GM12878 (cell line): ENCODE data around the gene ZFPM1. TPM values are rescaled to one million over a fixed set of nuclear protein-coding genes. Genes with fewer than 3 reads are reported as not detected.

Experiments used
- ATAC-seq: fragments of 200-7000 bp; cut with Tn5 transposase; 3 replicates; pipeline ENCODE4 v1.9.1; 2020; ENCODE audit warnings: mild to moderate bottlenecking, moderate library complexity
- BruUV-seq: library from RNA; stranded (reverse); fragments of 400-500 nt; replicated peaks from 2 replicates; lab custom pipeline; 2021; lab: Mats Ljungman, UMichigan
- CTCF ChIA-PET: fragments of 300-600 bp; sonication (Branson Sonifier 250); formaldehyde crosslinking; extraction: SDS; loops from one replicate; lab custom pipeline; 2021; ENCODE audit warnings: inconsistent platforms; lab: Yijun Ruan, JAX
- POLR2A ChIA-PET: fragments of 350-600 bp; formaldehyde crosslinking; extraction: SDS; loops from one replicate; lab custom pipeline; 2021; ENCODE audit warnings: inconsistent platforms; lab: Charles Lee
- RAD21 ChIA-PET: fragments of 300-600 bp; sonication (Branson Sonifier 250); formaldehyde crosslinking; loops from one replicate; lab custom pipeline; 2023; ENCODE audit warnings: antibody characterized with exemption; ENCODE audit not compliant: unreplicated experiment; lab: Charles Lee
- SMC1A ChIA-PET: fragments of 300-600 bp; sonication (Branson Sonifier 250); formaldehyde crosslinking; loops from one replicate; lab custom pipeline; 2023; ENCODE audit not compliant: unreplicated experiment, uncharacterized antibody; lab: Charles Lee
- DNase-seq: peaks from one replicate; pipeline ENCODE4 v3.0.0-alpha.2; 2011; ENCODE audit warnings: low read depth, low spot score
- FAIRE-seq: peaks from 3 replicates; lab custom pipeline; 2011; peaks lifted over from hg19 to GRCh38; lab: Jason Lieb, UNC
- H2AFZ ChIP-seq: 2 replicates; pipeline ENCODE4 v1.6.0; 2011; ENCODE audit warnings: low read depth, low read length, control low read depth; ENCODE audit not compliant: control insufficient read depth
- H3K27ac ChIP-seq: 2 replicates; pipeline ENCODE4 v1.5.1; 2011; ENCODE audit warnings: control low read depth; ENCODE audit not compliant: control insufficient read depth, insufficient read depth
- H3K27me3 ChIP-seq, 2 experiments: replicated peaks in 1 of 2; 2 replicates each; pipeline versions ENCODE4 v1.6.0 to v1.6.1; 2011; ENCODE audit warnings: low read length in 1 of 2; ENCODE audit not compliant: control insufficient read depth in 2 of 2, insufficient read depth in 2 of 2
- H3K36me3 ChIP-seq, 2 experiments: 2 replicates each; pipeline ENCODE4 v1.5.1; 2011; ENCODE audit warnings: low read length in 1 of 2; ENCODE audit not compliant: control insufficient read depth in 2 of 2, insufficient read depth in 2 of 2
- H3K4me1 ChIP-seq: 2 replicates; pipeline ENCODE4 v1.6.1; 2011; ENCODE audit warnings: mild to moderate bottlenecking, low read length, moderate library complexity, mixed read lengths; ENCODE audit not compliant: control insufficient read depth, insufficient read depth
- H3K4me2 ChIP-seq: 2 replicates; pipeline ENCODE4 v1.6.0; 2011; ENCODE audit warnings: control low read depth; ENCODE audit not compliant: control insufficient read depth, insufficient read depth
- H3K4me3 ChIP-seq: fragments of 200-600 bp; sonication (generic); 2 replicates; pipeline ENCODE4 v1.5.1; 2016
- H3K79me2 ChIP-seq: 2 replicates; pipeline ENCODE4 v1.6.0; 2011; ENCODE audit warnings: low read length; ENCODE audit not compliant: control insufficient read depth, insufficient read depth
- H3K9ac ChIP-seq: 2 replicates; pipeline ENCODE4 v1.8.0; 2011; ENCODE audit warnings: low read length, control low read depth, mixed read lengths; ENCODE audit not compliant: control insufficient read depth, insufficient read depth
- H3K9me3 ChIP-seq: replicated peaks from 3 replicates; pipeline ENCODE4 v1.5.1; 2011; ENCODE audit warnings: mild to moderate bottlenecking, low read length; ENCODE audit not compliant: control insufficient read depth, insufficient read depth
- H4K20me1 ChIP-seq: 2 replicates; pipeline ENCODE4 v1.6.0; 2011; ENCODE audit not compliant: control insufficient read depth, insufficient read depth
- BHLHE40 ChIP-seq, 2 experiments: fragments of 450-650 bp in 1 of 2; IDR thresholded peaks; 2 replicates each; pipeline ENCODE4 v1.6.1; 2011 to 2017; ENCODE audit warnings: low read depth in 2 of 2, borderline replicate concordance in 1 of 2, improper control_type of control experiment in 1 of 2, low read length in 1 of 2, mild to moderate bottlenecking in 1 of 2
- EGR1 ChIP-seq, 2 experiments: IDR thresholded peaks; 1 replicate in 1 of 2; 2 replicates in 1 of 2; pipeline ENCODE4 v1.6.1; 2011 to 2012; ENCODE audit warnings: low read depth in 2 of 2, low read length in 2 of 2, borderline replicate concordance in 1 of 2, mild to moderate bottlenecking in 1 of 2, moderate library complexity in 1 of 2
- ETV6 ChIP-seq, 2 experiments: fragments of 450-650 bp in 1 of 2; IDR thresholded peaks in 1 of 2; conservative IDR thresholded peaks in 1 of 2; 2 replicates each; pipeline ENCODE4 v1.6.1; 2014; ENCODE audit warnings: antibody characterized with exemption in 1 of 2, borderline replicate concordance in 1 of 2, low read depth in 1 of 2, mild to moderate bottlenecking in 1 of 2, moderate library complexity in 1 of 2
- STAT1 ChIP-seq: fragments of 450-650 bp; conservative IDR thresholded peaks from 2 replicates; pipeline ENCODE4 v1.6.1; 2014; ENCODE audit warnings: antibody characterized with exemption, mild to moderate bottlenecking
- USF2 ChIP-seq: IDR thresholded peaks from 2 replicates; pipeline ENCODE4 v1.6.1; 2011; ENCODE audit warnings: low read depth, low read length, improper control_type of control experiment, borderline replicate concordance
- ZNF217 ChIP-seq: fragments of 450-650 bp; IDR thresholded peaks from 2 replicates; pipeline ENCODE4 v1.6.1; 2017; ENCODE audit warnings: antibody characterized with exemption, mild to moderate bottlenecking
- ZNF384 ChIP-seq: IDR thresholded peaks from 2 replicates; pipeline ENCODE4 v1.6.1; 2012; ENCODE audit warnings: low read depth, mild to moderate bottlenecking, low read length, improper control_type of control experiment, borderline replicate concordance
- ZZZ3 ChIP-seq: IDR thresholded peaks from 2 replicates; pipeline ENCODE4 v1.6.1; 2011; ENCODE audit warnings: low read depth; ENCODE audit not compliant: control insufficient read depth, insufficient read length
- WGBS: methylation state at CpG from one replicate; pipeline ENCODE4 v1.1.6; 2016; ENCODE audit warnings: low lambda C conversion rate; ENCODE audit not compliant: insufficient replicate concordance, insufficient coverage; ENCODE audit errors: missing lambda C conversion rate; 5-methylcytosine and 5-hydroxymethylcytosine counted together
- in situ Hi-C: fragments of 300-500 bp; cut with MboI; formaldehyde crosslinking; loops from 9 replicates; pipeline ENCODE4 v1.14.3; 2018; ENCODE audit warnings: mixed read lengths
- intact Hi-C: fragments of 100-400 bp; cut with micrococcal nuclease; formaldehyde crosslinking; loops from one replicate; pipeline ENCODE4 v1.14.2; 2022; ENCODE audit not compliant: unreplicated experiment
- polyA plus RNA-seq, 11 experiments: library from polyadenylated mRNA; depleted of rRNA in 4 of 11; unstranded in 6 of 11; stranded (reverse) in 5 of 11; fragments of >200 nt; fragmentation: Nextera tagmentation in 4 of 11; fragmentation: Illumina TruSeq in 1 of 11; extraction: Ambion mirVana in 4 of 11; extraction: Trizol in 1 of 11; gene quantifications; 1 replicate in 1 of 11; 2 replicates in 10 of 11; pipeline versions ENCODE4 v1.2.1 to v1.2.3, GENCODE V29; 2011 to 2016; ENCODE audit warnings: inconsistent platforms in 2 of 11, missing spikeins in 2 of 11, low read depth in 1 of 11
- total RNA-seq, 4 experiments: library from RNA; depleted of rRNA in 3 of 4; stranded (reverse); fragments of >200 nt in 3 of 4; fragmentation: Illumina TruSeq in 1 of 4; extraction: Trizol in 1 of 4; gene quantifications; 2 replicates each; pipeline versions ENCODE4 v1.2.1 to v1.2.3, GENCODE V29; 2013 to 2021
- TF ChIP-seq, protein P1 (sequence below): fragments of 450-650 bp; IDR thresholded peaks from 2 replicates; pipeline ENCODE4 v1.6.1; 2017; ENCODE audit warnings: borderline replicate concordance
- TF ChIP-seq, protein P2 (sequence below): fragments of 450-650 bp; formaldehyde crosslinking; IDR thresholded peaks from 2 replicates; pipeline ENCODE4 v1.5.0; 2022; ENCODE audit warnings: mild to moderate bottlenecking, missing genetic modification characterization
- TF ChIP-seq, protein P3 (sequence below): IDR thresholded peaks from 2 replicates; pipeline ENCODE4 v1.6.1; 2012; ENCODE audit warnings: low read length, inconsistent platforms

Gene ZFPM1
- total and polyA plus RNA-seq, 10 of the 15 experiments (the other 5 are each of a cell fraction or from before 2014, with no cell fraction given), result 0.02 to 5.1 (median 0.30) TPM

GRCh38 chr16:88506723-88507122 is 53.6 kb downstream of the ZFPM1 start (continued):
- TF ChIP-seq, protein P1, sequence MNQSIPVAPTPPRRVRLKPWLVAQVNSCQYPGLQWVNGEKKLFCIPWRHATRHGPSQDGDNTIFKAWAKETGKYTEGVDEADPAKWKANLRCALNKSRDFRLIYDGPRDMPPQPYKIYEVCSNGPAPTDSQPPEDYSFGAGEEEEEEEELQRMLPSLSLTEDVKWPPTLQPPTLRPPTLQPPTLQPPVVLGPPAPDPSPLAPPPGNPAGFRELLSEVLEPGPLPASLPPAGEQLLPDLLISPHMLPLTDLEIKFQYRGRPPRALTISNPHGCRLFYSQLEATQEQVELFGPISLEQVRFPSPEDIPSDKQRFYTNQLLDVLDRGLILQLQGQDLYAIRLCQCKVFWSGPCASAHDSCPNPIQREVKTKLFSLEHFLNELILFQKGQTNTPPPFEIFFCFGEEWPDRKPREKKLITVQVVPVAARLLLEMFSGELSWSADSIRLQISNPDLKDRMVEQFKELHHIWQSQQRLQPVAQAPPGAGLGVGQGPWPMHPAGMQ, result no peak

DNA sequence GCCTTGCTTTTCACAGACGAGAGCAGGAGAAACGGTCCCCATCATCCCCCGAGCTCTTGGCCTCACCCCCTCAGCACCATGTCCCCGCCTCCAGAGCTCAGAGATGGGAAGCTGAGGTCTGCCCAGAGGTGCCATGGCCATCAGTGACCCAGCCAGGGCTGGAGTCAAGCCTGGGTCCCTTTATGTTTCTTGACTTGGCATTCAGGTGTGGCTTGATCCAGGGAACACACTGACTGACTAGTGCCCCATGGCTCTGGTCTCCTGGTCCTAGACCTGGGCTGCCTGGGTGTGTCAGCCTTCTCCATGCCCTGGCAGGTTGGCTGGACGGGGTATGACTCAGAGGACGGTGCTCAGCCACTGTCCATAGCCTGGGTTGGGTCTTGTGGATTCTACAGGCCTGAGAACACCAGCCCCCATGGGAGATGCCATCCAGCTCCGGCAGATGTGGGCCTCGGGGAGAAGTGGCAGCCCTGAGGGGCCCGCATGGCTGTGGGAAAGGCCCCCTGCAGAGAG is 54.2 kb downstream of the ZFPM1 start:
- Histone ChIP-seq H3K79me2 (no peaks in the 10 kb centered on the region), H3K4me2 (no peak overlapping the region), H3K9ac (no peak overlapping the region), H2AFZ (no peak overlapping the region), H3K4me1 (no peaks in the 10 kb centered on the region), H3K9me3 (no peaks in the 10 kb centered on the region), H3K27ac (no peak overlapping the region), H3K4me3 (no peak overlapping the region), H3K36me3 (no peaks in the 10 kb centered on the region), H3K27me3 (no peaks in the 10 kb centered on the region), H4K20me1 (no peaks in the 10 kb centered on the region)
- FAIRE-seq, result no peak
- POLR2A ChIA-PET, result no interaction called here
- intact Hi-C loops (no loop called here), in situ Hi-C loops (no loop called here)
- 41% methylated on average over 9 of the region's 9 CpGs for WGBS
- ATAC-seq, result no peak
- RAD21 ChIA-PET, result no interaction called here
- TF ChIP-seq EGR1 (IDR thresholded peaks at IDR 0.05; ENCODE audit: borderline replicate concordance in 1 of 2, low read depth in 2 of 2, low read length in 2 of 2) (no peak), STAT1 (no peak), ZNF217 (no peak), ZZZ3 (no peak), ETV6 (conservative IDR thresholded peaks at IDR 0.05 in 1 of 2, IDR thresholded peaks at IDR 0.05 in 1 of 2; ENCODE audit: borderline replicate concordance in 1 of 2, low read depth in 1 of 2) (no peak), BHLHE40 (IDR thresholded peaks at IDR 0.05; ENCODE audit: borderline replicate concordance in 1 of 2, low read depth in 2 of 2, low read length in 1 of 2) (no peak), USF2 (no peak), ZNF384 (no peak)
- TF ChIP-seq, protein P2, sequence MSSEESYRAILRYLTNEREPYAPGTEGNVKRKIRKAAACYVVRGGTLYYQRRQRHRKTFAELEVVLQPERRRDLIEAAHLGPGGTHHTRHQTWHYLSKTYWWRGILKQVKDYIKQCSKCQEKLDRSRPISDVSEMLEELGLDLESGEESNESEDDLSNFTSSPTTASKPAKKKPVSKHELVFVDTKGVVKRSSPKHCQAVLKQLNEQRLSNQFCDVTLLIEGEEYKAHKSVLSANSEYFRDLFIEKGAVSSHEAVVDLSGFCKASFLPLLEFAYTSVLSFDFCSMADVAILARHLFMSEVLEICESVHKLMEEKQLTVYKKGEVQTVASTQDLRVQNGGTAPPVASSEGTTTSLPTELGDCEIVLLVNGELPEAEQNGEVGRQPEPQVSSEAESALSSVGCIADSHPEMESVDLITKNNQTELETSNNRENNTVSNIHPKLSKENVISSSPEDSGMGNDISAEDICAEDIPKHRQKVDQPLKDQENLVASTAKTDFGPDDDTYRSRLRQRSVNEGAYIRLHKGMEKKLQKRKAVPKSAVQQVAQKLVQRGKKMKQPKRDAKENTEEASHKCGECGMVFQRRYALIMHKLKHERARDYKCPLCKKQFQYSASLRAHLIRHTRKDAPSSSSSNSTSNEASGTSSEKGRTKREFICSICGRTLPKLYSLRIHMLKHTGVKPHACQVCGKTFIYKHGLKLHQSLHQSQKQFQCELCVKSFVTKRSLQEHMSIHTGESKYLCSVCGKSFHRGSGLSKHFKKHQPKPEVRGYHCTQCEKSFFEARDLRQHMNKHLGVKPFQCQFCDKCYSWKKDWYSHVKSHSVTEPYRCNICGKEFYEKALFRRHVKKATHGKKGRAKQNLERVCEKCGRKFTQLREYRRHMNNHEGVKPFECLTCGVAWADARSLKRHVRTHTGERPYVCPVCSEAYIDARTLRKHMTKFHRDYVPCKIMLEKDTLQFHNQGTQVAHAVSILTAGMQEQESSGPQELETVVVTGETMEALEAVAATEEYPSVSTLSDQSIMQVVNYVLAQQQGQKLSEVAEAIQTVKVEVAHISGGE, result no peak
- TF ChIP-seq, protein P3, sequence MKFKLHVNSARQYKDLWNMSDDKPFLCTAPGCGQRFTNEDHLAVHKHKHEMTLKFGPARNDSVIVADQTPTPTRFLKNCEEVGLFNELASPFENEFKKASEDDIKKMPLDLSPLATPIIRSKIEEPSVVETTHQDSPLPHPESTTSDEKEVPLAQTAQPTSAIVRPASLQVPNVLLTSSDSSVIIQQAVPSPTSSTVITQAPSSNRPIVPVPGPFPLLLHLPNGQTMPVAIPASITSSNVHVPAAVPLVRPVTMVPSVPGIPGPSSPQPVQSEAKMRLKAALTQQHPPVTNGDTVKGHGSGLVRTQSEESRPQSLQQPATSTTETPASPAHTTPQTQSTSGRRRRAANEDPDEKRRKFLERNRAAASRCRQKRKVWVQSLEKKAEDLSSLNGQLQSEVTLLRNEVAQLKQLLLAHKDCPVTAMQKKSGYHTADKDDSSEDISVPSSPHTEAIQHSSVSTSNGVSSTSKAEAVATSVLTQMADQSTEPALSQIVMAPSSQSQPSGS, result no peak
- TF ChIP-seq, protein P1, result no peak
- DNase-seq, result no peak
- BruUV-seq, result no TSS peak
- SMC1A ChIA-PET, result no interaction called here
- CTCF ChIA-PET, result interaction anchor here (0.6 kb wide), 1 partner anchor 66 kb away, joined by 3 read pairs; no protein-coding TSS in a partner anchor
